ENCODE results near the gene GALNT16. TPM values are rescaled to one million over a fixed set of nuclear protein-coding genes. Genes with fewer than 3 reads are reported as not detected.
A peak's percentile ranks its signal among the peaks of the same experiment; 100 is the strongest.

Gene GALNT16
- total RNA-seq, 1 donor from 2014 or later, result 124 TPM

GRCh38 chr14:69351911-69352310 is 92.0 kb downstream of the GALNT16 start:
- no peak overlapping the region for H3K4me3 Mint-ChIP-seq (ENCODE audit: unreplicated experiment)
- DNase-seq, result no peak
- TF ChIP-seq CTCF (IDR thresholded peaks at IDR 0.05; ENCODE audit: partially characterized antibody, unreplicated experiment), result no peak

GRCh38 chr14:69353168-69353567 is 93.2 kb downstream of the GALNT16 start:
- TF ChIP-seq CTCF (IDR thresholded peaks at IDR 0.05; ENCODE audit: partially characterized antibody, unreplicated experiment), result no peak
- Mint-ChIP-seq H3K27ac (ENCODE audit: unreplicated experiment) (no peak overlapping the region), H3K27me3 (ENCODE audit: unreplicated experiment) (peaks cover 9% of the 10 kb centered on the region), H3K4me1 (ENCODE audit: low read depth, unreplicated experiment) (peaks cover 8% of the 10 kb centered on the region), H3K9me3 (ENCODE audit: unreplicated experiment) (peaks cover 7% of the 10 kb centered on the region), H3K36me3 (ENCODE audit: unreplicated experiment) (no peaks in the 10 kb centered on the region), H3K4me3 (ENCODE audit: unreplicated experiment) (no peak overlapping the region)
- no peak for DNase-seq

More at GRCh38 chr14:69351911-69352310, 92.0 kb downstream of the GALNT16 start:
- peaks cover 7% of the 10 kb centered on the region for H3K9me3 Mint-ChIP-seq (ENCODE audit: unreplicated experiment)
- peaks cover 11% of the 10 kb centered on the region for H3K27me3 Mint-ChIP-seq (ENCODE audit: unreplicated experiment)
- no peaks in the 10 kb centered on the region for H3K36me3 Mint-ChIP-seq (ENCODE audit: unreplicated experiment)
- peaks cover 8% of the 10 kb centered on the region for H3K4me1 Mint-ChIP-seq (ENCODE audit: low read depth, unreplicated experiment)
- H3K27ac Mint-ChIP-seq (ENCODE audit: unreplicated experiment), result peak overlapping the region; percentile 59

- peak overlapping the region; percentile 15 for H3K4me3 Mint-ChIP-seq (ENCODE audit: unreplicated experiment)
- peaks cover 7% of the 10 kb centered on the region for H3K9me3 Mint-ChIP-seq (ENCODE audit: unreplicated experiment)
- H3K27me3 Mint-ChIP-seq (ENCODE audit: unreplicated experiment), result peaks cover 9% of the 10 kb centered on the region
- no peak for DNase-seq
- H3K36me3 Mint-ChIP-seq (ENCODE audit: unreplicated experiment), result no peaks in the 10 kb centered on the region
- H3K4me1 Mint-ChIP-seq (ENCODE audit: low read depth, unreplicated experiment), result peaks cover 8% of the 10 kb centered on the region
- TF ChIP-seq CTCF (IDR thresholded peaks at IDR 0.05; ENCODE audit: partially characterized antibody, unreplicated experiment), result no peak
- H3K27ac Mint-ChIP-seq (ENCODE audit: unreplicated experiment), result peak overlapping the region; percentile 38
These were observed 94.6 kb downstream of the GALNT16 start for GRCh38 chr14:69354383-69355153.

GRCh38 chr14:69355154-69355597 is 95.2 kb downstream of the GALNT16 start:
- no peak for DNase-seq
- TF ChIP-seq CTCF (IDR thresholded peaks at IDR 0.05; ENCODE audit: partially characterized antibody, unreplicated experiment), result no peak
- H3K4me1 Mint-ChIP-seq (ENCODE audit: low read depth, unreplicated experiment), result peaks cover 8% of the 10 kb centered on the region
- H3K9me3 Mint-ChIP-seq (ENCODE audit: unreplicated experiment), result peaks cover 7% of the 10 kb centered on the region
- H3K36me3 Mint-ChIP-seq (ENCODE audit: unreplicated experiment), result no peaks in the 10 kb centered on the region
- H3K4me3 Mint-ChIP-seq (ENCODE audit: unreplicated experiment), result no peak overlapping the region
- peaks cover 6% of the 10 kb centered on the region for H3K27me3 Mint-ChIP-seq (ENCODE audit: unreplicated experiment)
- H3K27ac Mint-ChIP-seq (ENCODE audit: unreplicated experiment), result no peak overlapping the region

- no peak for TF ChIP-seq CTCF (IDR thresholded peaks at IDR 0.05; ENCODE audit: partially characterized antibody, unreplicated experiment)
- no peaks in the 10 kb centered on the region for H3K36me3 Mint-ChIP-seq (ENCODE audit: unreplicated experiment)
- H3K4me3 Mint-ChIP-seq (ENCODE audit: unreplicated experiment), result no peak overlapping the region
- peaks cover 6% of the 10 kb centered on the region for H3K27me3 Mint-ChIP-seq (ENCODE audit: unreplicated experiment)
- no peak for DNase-seq
- H3K27ac Mint-ChIP-seq (ENCODE audit: unreplicated experiment), result no peak overlapping the region
- H3K9me3 Mint-ChIP-seq (ENCODE audit: unreplicated experiment), result peaks cover 9% of the 10 kb centered on the region
- H3K4me1 Mint-ChIP-seq (ENCODE audit: low read depth, unreplicated experiment), result peaks cover 10% of the 10 kb centered on the region
These were observed 95.8 kb downstream of the GALNT16 start for GRCh38 chr14:69355607-69356281.

All from glutamatergic neuron (in vitro differentiated cells).